NT2/D1 (cell line): Measurements from ENCODE around the gene TSPAN17.

ENCODE experiments used
- DNase-seq: peaks from one replicate; pipeline ENCODE4 v3.0.0-alpha.2; 2011; ENCODE audit warnings: low read depth, low spot score
- H3K27me3 ChIP-seq: 2 replicates; pipeline ENCODE4 v1.6.0; 2011; ENCODE audit warnings: mild to moderate bottlenecking; ENCODE audit not compliant: insufficient read length, insufficient read depth
- H3K36me3 ChIP-seq: 2 replicates; pipeline ENCODE4 v1.6.1; 2011; ENCODE audit warnings: mild to moderate bottlenecking, low read length, mixed read lengths; ENCODE audit not compliant: insufficient read depth, insufficient read length
- H3K4me1 ChIP-seq: 2 replicates; pipeline ENCODE4 v1.5.1; 2011; ENCODE audit not compliant: insufficient read depth, insufficient read length
- H3K4me3 ChIP-seq: 2 replicates; pipeline ENCODE4 v1.5.1; 2011; ENCODE audit warnings: low read depth; ENCODE audit not compliant: insufficient read length
- H3K9ac ChIP-seq: 2 replicates; pipeline ENCODE4 v1.6.0; 2011; ENCODE audit warnings: low read depth; ENCODE audit not compliant: insufficient read length
- H3K9me3 ChIP-seq: 2 replicates; pipeline ENCODE4 v1.5.1; 2011; ENCODE audit warnings: mild to moderate bottlenecking, low read length; ENCODE audit not compliant: insufficient read depth
- SUZ12 ChIP-seq: IDR thresholded peaks from 2 replicates; pipeline ENCODE4 v1.6.1; 2011; ENCODE audit not compliant: insufficient read length, insufficient read depth; ENCODE audit errors: extremely low read depth
- YY1 ChIP-seq: IDR thresholded peaks from 2 replicates; pipeline ENCODE4 v1.6.1; 2011; ENCODE audit not compliant: insufficient read length, insufficient read depth
- ZNF274 ChIP-seq: IDR thresholded peaks from 2 replicates; pipeline ENCODE4 v1.6.1; 2011; ENCODE audit warnings: mild to moderate bottlenecking, low read depth, low read length

TSPAN17 gene

DNA sequence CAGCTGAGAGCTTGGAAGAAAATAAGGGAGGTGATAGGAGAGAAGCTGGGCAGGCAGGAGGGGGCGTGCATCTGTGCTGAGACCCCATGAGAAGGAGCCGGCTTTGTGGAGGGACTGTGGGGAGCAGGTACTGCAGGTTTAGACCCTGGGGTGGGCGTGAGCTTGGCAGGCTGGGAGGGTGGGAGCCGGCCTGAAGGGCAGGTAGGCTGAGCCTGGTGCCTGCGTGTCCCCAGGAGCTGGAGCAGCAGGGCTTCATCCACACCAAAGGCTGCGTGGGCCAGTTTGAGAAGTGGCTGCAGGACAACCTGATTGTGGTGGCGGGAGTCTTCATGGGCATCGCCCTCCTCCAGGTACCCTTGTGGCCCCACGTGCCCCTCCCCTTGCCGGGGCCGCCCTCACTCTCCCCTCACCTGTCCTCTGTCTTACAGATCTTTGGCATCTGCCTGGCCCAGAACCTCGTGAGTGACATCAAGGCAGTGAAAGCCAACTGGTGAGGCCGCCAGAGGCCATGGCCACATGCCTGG is 9.2 kb downstream of the TSPAN17 start:
- no peaks in the 10 kb centered on the region for H3K27me3 ChIP-seq
- TF ChIP-seq SUZ12 = no peak
- no peak for TF ChIP-seq ZNF274
- no peak for TF ChIP-seq YY1
- H3K9me3 ChIP-seq = no peaks in the 10 kb centered on the region
- H3K4me3 ChIP-seq = no peak overlapping the region
- H3K36me3 ChIP-seq = peaks cover 31% of the 10 kb centered on the region
- H3K4me1 ChIP-seq = peaks cover 5% of the 10 kb centered on the region
- no peak overlapping the region for H3K9ac ChIP-seq
- no peak for DNase-seq

DNA sequence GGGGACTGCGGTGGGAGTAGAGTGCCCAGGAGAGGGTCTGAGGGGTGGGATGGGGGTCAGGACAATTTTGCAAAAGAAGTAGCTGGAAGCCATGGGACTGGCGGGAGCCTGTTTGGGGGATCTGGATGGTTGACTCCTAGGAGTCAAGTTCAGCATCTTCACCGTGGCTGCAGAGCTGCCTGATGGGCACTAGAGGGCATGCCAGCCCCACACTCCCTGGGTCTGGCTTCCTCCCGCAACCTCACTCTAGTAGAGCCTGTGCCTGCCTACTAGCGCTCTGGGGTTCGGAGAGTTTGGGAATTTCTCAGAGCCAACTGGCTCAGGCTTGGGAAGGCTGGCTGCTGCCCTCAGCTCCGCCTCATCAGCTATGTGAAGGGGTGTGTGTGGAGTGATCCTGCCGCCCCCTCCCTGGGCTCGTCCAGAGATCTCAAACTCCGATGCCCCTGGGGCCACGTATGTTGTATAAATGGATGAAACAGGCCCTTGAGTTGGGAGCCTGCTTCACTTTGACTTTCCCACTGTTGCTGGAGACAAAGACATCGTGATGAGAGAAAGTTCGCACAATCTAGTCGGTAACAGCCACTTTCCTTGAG is 10.8 kb downstream of the TSPAN17 start:
- TF ChIP-seq ZNF274 = no peak
- TF ChIP-seq SUZ12 = no peak
- TF ChIP-seq YY1 = no peak
- H3K27me3 ChIP-seq = no peaks in the 10 kb centered on the region
- H3K4me3 ChIP-seq = no peak overlapping the region
- no peaks in the 10 kb centered on the region for H3K9me3 ChIP-seq
- no peak overlapping the region for H3K9ac ChIP-seq
- peak; percentile 50 for DNase-seq
- peaks cover 22% of the 10 kb centered on the region for H3K36me3 ChIP-seq
- peaks cover 5% of the 10 kb centered on the region for H3K4me1 ChIP-seq

DNA sequence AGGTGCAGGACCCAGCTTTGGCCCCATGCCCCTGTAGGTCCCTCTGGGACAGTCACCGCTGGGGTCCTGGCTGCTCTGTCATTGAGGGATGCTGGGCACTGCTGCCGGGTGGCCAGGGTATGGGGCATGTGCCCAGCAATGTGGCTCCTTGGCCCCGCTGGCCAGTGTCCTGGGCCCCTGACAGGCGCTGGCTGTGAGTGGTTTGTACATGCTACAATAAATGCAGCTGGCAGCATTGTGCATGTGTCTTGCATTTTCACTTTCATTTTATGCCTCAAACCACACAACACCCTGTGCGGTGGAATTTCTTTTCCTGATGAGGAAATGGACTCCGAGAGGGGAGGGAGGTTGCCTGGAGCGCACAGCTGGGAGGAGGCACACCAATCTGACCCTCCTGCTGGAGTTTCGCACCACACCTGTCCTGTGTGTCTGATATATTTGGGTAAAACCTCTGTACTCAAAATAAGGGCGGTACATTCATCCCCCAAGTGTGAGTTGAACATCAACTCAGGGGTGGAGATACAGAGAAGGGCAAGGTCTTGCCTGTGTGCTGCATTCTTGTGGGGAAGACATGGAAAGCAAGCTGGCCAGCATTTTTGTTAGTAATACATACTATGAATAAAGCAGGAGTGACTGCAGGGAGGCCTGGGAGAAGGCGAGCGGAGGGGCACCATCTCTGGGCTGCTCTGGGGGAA is 11.7 kb downstream of the TSPAN17 start:
- DNase-seq = no peak
- Histone ChIP-seq H3K9me3 (no peaks in the 10 kb centered on the region), H3K9ac (no peak overlapping the region), H3K36me3 (peaks cover 15% of the 10 kb centered on the region), H3K27me3 (no peaks in the 10 kb centered on the region), H3K4me1 (peaks cover 5% of the 10 kb centered on the region), H3K4me3 (no peak overlapping the region)
- TF ChIP-seq SUZ12 = no peak
- no peak for TF ChIP-seq YY1

DNA sequence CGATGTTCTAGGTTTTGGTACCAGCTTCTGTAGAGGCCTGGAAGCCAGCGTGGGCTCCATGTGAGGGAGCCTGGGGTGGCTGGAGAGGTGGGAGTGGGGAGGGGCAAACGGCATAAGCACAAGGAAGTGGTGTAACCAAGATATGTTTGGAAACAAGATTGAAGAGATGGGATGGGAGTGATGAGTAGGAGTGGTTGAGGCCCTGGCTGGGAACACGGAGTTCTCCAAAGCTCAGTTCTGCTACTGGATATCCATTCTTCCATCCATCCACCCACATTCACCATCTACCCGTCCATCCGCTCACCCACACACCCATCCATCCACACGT is 12.2 kb downstream of the TSPAN17 start:
- H3K9ac ChIP-seq = no peak overlapping the region
- DNase-seq = no peak
- no peak overlapping the region for H3K4me3 ChIP-seq
- H3K36me3 ChIP-seq = peaks cover 12% of the 10 kb centered on the region
- no peaks in the 10 kb centered on the region for H3K9me3 ChIP-seq
- H3K27me3 ChIP-seq = no peaks in the 10 kb centered on the region
- H3K4me1 ChIP-seq = peaks cover 5% of the 10 kb centered on the region
- TF ChIP-seq YY1 = no peak
- TF ChIP-seq SUZ12 = no peak
- no peak for TF ChIP-seq ZNF274

DNA sequence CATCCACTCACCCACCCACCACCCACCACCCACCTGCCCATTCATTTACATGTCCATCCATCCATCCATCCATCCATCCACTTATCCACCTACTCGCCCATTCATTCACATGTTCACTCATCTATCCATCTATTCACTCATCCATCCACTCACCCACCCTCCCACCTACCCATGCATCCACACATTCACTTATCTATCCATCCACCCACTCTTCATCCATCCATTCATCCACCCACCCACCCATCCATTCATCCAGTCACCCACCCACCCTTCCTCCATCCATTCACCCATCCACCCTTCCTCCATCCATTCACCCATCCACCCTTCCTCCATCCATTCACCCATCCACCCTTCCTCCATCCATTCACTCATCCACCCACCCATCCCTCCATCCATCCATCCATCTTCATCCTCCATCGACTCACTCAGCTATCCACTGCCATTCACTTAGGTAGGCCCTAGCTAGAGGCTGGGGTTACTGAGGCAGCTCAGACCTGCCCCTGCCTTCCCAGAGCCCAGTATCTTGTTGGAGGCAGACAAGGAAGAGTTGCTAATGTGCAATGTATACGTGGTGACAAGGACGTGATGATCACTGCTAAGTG is 12.7 kb downstream of the TSPAN17 start:
- H3K4me3 ChIP-seq = no peak overlapping the region
- peaks cover 10% of the 10 kb centered on the region for H3K36me3 ChIP-seq
- H3K9me3 ChIP-seq = no peaks in the 10 kb centered on the region
- TF ChIP-seq YY1 (no peak), ZNF274 (no peak), SUZ12 (no peak)
- H3K4me1 ChIP-seq = peaks cover 7% of the 10 kb centered on the region
- no peaks in the 10 kb centered on the region for H3K27me3 ChIP-seq
- H3K9ac ChIP-seq = no peak overlapping the region
- DNase-seq = no peak

DNA sequence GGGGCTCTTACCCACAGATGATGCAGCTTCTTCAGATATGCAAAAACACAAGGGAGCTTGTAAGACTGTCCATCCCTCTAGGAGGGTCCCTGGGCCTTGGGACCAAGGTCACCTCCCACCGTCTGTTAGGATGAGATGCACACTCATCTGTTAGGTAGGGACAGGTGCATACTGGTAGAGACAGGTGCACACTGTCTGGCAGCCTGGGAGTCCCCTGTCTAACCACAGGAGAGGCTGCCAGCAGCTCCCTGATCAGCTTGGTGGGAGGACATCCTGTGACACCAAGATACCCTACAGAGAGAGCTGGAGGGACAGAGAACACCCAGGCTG is 13.2 kb downstream of the TSPAN17 start:
- no peaks in the 10 kb centered on the region for H3K9me3 ChIP-seq
- no peak for DNase-seq
- H3K36me3 ChIP-seq = peaks cover 10% of the 10 kb centered on the region
- H3K4me1 ChIP-seq = peaks cover 7% of the 10 kb centered on the region
- no peak overlapping the region for H3K4me3 ChIP-seq
- H3K27me3 ChIP-seq = no peaks in the 10 kb centered on the region
- TF ChIP-seq ZNF274 = no peak
- TF ChIP-seq SUZ12 = no peak
- no peak for TF ChIP-seq YY1
- H3K9ac ChIP-seq = no peak overlapping the region

DNA sequence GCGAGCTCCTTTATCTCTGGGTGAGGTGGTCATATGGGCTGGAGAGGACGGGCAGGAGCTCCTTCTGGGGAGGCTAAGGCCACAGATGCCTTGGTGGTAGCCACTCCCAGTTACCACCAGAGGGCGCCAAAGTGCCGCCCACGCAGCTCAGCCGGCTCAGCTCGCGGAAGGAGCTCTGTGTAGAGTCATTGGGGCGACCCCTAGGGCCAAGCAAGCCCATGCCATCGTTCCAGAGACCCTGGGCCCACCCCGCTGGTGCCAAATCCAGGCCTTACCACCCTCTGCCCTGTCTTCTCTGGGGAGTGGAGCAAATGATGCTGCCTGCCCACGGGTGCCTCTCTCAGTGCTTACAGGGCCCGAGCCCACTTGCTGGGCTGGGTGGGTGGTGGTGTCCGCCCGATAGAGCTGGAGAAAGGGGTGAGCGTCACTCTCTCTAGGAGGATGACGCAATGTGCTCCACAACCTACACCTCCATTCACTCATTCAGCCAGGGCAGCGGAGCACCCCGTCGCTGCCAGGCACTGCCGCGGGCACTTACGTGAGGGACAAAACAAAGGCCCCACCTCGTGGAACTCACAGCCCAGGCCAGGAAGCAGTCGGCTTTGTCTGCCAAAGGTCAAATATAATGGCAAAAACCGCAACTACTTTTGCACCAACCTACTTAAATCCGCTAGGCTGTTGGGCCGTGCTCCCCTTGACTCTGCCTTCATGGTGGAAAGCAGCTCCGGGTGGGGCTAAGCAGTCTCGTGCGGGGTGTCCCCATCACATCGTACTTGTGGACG is 13.8 kb downstream of the TSPAN17 start:
- Histone ChIP-seq H3K36me3 (peaks cover 10% of the 10 kb centered on the region), H3K4me3 (no peak overlapping the region), H3K4me1 (peaks cover 7% of the 10 kb centered on the region), H3K9ac (no peak overlapping the region), H3K27me3 (no peaks in the 10 kb centered on the region), H3K9me3 (no peaks in the 10 kb centered on the region)
- DNase-seq = peak; percentile 66
- TF ChIP-seq YY1 = no peak
- TF ChIP-seq ZNF274 = no peak
- no peak for TF ChIP-seq SUZ12
